Measurements from ENCODE around the gene PFN3.

PFN3 gene

GRCh38 chr5:177374211-177374610, 26.2 kb downstream of the PFN3 start:
- DNase-seq (ENCODE audit: low read depth), result no peak
- no peak overlapping the region for H3K4me3 ChIP-seq (ENCODE audit: low read depth, low read length)
- TF ChIP-seq CTCF (IDR thresholded peaks at IDR 0.05; ENCODE audit: insufficient read depth, low read depth, low read length, missing control alignments), result no peak

- no peak for TF ChIP-seq CTCF (IDR thresholded peaks at IDR 0.05; ENCODE audit: insufficient read depth, low read depth, low read length, missing control alignments)
- no peak for DNase-seq (ENCODE audit: low read depth)
- H3K4me3 ChIP-seq (ENCODE audit: low read depth, low read length), result no peak overlapping the region
Observed at GRCh38 chr5:177373806-177374205, 26.7 kb downstream of the PFN3 start.

DNA sequence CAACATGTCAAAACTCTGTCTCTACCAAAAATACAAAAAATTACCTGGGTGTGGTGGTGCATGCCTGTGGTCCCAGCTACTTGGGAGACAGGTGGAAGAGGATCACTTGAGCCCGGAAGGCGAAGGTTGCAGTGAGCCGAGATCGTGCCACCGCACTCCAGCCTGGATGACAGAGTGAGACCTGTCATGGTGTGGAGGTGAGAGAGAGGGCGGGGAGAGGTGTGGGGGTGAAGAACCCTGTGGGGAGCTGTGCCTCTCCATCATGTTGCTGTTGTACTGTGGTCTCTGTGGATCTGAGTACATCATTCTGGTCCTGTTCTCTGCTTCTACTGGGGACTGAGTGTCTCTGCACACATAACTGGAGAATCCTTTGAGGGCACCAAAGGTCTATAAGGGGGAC, 27.6 kb downstream of the PFN3 start:
- DNase-seq (ENCODE audit: low read depth), result no peak

GRCh38 chr5:177372034-177372896, 28.2 kb downstream of the PFN3 start:
- no peak for DNase-seq (ENCODE audit: low read depth)
- TF ChIP-seq CTCF (IDR thresholded peaks at IDR 0.05; ENCODE audit: insufficient read depth, low read depth, low read length, missing control alignments), result no peak
- no peak overlapping the region for H3K4me3 ChIP-seq (ENCODE audit: low read depth, low read length)

More for the DNA sequence above, 27.6 kb downstream of the PFN3 start:
- no peak overlapping the region for H3K4me3 ChIP-seq (ENCODE audit: low read depth, low read length)
- no peak for TF ChIP-seq CTCF (IDR thresholded peaks at IDR 0.05; ENCODE audit: insufficient read depth, low read depth, low read length, missing control alignments)

- no peak for TF ChIP-seq CTCF (IDR thresholded peaks at IDR 0.05; ENCODE audit: insufficient read depth, low read depth, low read length, missing control alignments)
- H3K4me3 ChIP-seq (ENCODE audit: low read depth, low read length), result no peak overlapping the region
- no peak for DNase-seq (ENCODE audit: low read depth)
Observed at GRCh38 chr5:177371120-177372033, 29.1 kb downstream of the PFN3 start.

DNA sequence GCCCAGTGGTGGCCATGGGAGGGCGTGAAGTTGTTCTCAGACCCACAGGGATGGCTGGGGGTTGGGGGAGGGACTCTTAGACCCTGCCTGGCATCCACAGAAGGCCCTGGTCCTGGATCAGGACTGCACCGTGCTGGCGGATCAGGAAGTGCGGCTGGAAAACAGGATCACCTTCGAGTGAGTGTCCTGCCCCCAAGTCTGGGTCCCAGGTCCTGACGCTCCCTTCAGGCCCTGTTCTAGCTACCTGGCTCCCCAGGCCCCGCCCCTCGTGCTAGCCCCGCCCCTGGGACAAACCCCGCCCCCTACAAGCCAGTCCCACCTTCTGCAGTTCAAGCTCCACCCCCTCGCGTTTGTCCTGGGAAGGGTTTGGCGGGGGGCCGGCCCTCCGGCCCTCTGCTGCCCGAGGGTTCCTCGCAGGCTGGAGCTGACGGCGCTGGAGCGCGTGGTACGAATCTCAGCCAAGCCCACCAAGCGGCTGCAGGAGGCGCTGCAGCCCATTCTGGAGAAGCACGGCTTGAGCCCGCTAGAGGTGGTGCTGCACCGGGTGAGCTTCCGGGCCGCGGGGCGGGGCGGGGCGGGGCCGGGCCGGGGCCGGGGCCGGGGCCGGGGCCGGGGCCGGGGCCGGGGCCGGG, 29.9 kb downstream of the PFN3 start:
- no peak for DNase-seq (ENCODE audit: low read depth)
- no peak overlapping the region for H3K4me3 ChIP-seq (ENCODE audit: low read depth, low read length)
- no peak for TF ChIP-seq CTCF (IDR thresholded peaks at IDR 0.05; ENCODE audit: insufficient read depth, low read depth, low read length, missing control alignments)

Measured in GM12865 (cell line).